HG03095 (cell line): ENCODE data around the gene HNRNPA0.

Source experiments
- ATAC-seq: cut with Tn5 transposase; IDR thresholded peaks from one replicate; pipeline ENCODE4 v1.9.1; 2021; ENCODE audit warnings: moderate library complexity; ENCODE audit not compliant: unreplicated experiment

Gene HNRNPA0

DNA sequence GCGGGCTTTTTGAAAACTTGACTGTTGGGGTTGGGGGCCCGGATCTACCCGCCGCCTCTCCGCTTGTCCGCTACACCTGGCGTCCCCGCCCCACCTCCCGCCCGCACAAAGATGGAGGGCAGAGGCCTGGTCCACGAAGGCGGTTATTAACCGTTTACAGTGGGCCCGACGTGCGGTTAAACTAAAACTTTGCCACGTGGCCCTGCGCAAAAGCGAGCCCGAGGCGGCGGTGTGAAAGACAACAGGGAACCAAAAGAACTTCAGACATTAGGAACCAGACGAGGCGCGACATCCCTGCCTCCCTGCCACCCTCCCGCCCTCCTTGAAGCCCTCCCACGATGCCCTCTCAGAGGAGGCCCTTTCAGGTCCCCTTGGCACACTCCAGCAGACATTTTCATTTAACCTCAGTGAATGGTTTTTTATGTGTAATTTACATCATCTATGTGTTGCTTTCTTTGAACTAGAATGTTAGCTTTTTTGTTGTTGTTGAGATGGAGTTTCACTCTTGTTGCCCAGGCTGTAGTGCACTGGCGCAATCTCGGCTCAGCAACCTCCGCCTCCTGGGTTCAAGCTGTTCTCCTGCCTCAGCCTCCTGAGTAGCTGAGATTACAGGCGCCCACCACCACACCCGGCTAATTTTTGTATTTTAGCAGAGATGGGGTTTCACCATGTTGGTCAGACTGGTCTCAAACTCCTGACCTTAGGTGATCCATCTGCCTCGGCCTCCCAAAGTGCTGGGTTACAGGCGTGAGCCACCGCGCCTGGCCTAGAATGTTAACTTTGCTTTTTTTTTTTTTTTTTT lies 999 bp upstream of the HNRNPA0 start:
- peak; percentile 12 for ATAC-seq

DNA sequence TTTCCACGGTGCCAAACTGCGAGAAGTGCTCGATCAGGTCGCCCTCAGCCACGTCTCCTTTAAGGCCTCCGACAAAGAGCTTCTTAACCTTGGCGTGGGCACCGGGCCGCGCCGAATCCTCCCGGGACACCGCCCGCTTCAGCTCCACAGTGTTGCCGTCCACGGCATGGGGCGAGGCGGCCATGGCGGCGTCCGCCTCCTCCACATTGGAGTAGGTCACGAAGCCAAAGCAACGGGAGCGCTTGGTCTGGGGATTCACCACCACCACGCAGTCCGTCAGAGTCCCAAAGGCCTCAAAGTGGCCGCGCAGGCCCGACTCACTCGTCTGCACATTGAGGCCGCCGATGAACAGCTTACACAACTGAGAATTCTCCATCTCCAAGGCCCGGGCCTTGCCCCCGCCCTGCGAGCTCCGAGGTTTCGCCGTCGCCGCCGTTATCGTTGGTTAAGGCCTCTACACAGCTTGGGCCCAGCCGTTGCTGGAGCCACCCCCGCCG lies 424 bp downstream of the HNRNPA0 start:
- ATAC-seq: peak; percentile 5

GRCh38 chr5:137752905-137753690 lies 1.1 kb downstream of the HNRNPA0 start:
- ATAC-seq: no peak

GRCh38 chr5:137751869-137752491 lies 2.2 kb downstream of the HNRNPA0 start:
- no peak for ATAC-seq

- ATAC-seq: no peak
Observed at GRCh38 chr5:137750436-137750835, 3.7 kb downstream of the HNRNPA0 start.

DNA sequence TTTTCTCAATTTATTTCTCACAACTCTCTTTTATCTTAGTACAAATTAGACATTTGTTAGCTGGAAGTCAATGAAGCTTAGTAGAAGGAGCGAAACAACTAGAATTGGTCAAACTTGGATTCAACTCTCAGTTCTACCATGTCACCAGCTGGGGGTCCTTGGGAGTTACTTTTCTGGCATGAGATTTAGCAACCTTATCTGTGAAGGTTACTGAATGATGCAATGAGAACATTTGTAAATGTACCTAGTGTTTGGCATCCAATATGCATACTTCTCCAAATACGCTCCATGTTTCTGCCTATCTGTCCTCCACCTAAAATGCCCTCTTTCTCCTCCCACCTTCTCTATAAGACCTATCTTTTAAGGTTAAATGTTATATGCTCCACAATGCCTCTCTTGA lies 6.3 kb downstream of the HNRNPA0 start:
- no peak for ATAC-seq

DNA sequence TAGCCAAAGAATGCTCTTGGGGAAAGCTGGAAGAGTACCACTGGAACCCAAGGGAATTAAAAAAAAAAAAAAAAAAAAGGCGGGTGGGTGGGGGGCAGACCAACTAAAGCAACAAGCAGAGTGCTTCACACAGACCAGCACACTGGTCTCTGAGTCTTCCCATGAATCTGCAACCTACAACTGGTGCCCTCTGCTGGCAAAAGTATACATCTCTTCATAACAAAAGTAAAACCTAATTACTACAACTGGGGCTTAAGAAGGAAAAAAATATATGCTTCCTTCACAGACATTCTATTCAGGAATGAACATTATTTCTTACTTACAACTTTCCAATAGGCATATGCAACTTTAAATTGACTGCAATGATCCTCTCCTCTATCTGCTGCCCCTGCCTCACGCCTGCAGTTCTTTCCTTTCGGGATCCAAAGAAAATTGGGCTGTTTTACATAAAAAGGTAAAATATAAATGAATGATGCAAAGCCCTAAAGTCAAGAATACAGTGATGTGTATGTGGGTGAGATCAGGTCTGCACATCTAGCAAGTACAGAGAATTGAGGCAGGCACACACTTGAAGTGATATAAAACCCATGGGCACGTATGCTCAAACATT lies 11.0 kb downstream of the HNRNPA0 start:
- ATAC-seq: peak; percentile 47

DNA sequence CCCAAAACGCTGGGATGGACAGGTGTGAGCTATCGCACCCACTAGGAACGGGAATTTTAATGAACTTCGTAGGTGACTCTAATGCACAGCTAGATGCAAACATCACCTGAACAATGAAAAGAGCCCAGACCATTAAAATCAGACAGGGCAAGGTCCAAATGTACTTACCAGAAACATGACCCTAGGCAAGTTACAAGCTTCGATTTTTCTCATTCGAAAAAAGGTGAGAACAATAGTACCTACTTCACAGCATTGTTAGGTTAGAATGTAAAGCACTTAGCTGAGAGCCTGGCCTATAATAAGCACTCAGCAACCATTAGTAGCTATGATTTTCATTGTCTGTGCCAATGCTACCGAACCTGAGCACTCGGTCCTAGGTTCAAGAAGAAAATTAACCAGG lies 12.4 kb downstream of the HNRNPA0 start:
- no peak for ATAC-seq

DNA sequence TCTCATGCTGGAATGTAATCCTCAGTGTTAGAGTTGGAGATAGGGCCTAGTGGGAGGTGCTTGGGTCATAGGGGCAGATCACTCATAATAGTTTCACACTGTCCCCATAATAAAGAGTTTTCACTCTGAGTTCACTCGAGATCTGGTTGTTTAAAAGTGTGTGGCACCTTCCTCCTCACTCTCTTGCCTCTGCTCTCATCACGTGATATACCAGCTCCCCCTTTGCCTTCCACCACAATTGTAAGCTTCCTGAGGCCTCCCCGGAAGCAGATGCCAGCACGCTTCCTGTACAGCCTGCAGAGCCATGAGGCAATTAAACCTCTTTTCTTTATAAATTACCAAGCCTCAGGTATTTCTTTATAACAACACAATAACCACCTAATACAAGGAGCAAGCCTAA lies 14.4 kb downstream of the HNRNPA0 start:
- ATAC-seq: no peak

DNA sequence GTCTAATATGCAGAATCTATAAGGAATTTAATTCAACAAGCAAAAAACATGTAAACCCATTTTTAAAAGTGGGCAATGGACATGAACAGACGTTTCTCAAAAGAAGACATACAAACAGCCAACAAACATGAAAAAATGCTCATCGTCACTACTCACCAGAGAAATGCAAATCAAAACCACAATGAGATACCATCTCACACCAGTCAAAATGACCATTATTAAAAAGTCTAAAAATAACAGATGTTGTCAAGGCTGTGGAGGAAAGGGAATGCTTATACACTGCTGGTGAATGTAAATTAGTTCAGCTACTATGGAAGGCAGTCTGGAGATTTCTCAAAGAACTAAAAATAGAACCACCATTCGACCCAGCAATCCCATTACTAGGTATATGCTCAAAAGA lies 15.2 kb downstream of the HNRNPA0 start:
- ATAC-seq: no peak

DNA sequence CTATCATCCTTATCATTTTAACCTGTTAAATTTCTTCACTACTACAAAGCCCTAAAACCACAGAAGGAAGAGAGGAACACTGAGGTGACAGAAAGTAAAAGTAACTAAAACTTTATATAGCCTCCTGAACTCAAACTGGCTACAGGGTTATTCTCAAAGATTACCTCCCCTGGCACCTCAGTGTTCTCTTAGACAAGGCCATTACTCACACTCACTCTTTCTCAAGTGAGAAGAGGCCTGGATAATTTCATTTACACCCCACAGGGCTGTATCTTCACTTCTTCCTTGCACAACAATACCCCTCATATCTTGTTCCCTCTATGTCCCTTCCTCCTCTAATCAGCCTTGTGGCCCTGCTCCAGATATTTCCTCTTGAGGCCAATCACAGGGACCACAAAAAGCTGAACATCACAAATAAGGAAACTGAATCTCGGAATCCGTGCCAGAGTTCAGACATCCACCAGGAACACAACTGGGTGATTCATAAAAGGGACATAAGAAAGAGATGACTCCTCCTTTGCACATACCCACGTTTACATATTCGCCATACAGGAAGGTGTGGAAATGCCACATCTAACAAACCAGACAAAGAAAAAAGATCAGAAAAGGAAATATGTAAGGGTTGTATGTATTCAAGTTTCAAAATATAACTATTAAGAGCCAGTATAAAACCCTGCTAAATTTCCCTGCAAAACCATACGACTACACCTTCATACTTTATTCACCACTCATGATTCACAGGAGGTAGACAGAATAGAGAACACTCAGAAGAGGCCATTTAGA lies 16.6 kb downstream of the HNRNPA0 start:
- no peak for ATAC-seq

- no peak for ATAC-seq
Observed at GRCh38 chr5:137736496-137736895, 17.7 kb downstream of the HNRNPA0 start.

GRCh38 chr5:137735555-137736284 lies 18.4 kb downstream of the HNRNPA0 start, which contains the start of gene KLHL3:
TSS of gene KLHL3 (minus strand) at chr5:137736089. CDS start at chr5:137735646, 443 bp downstream.
- peak; percentile 51 for ATAC-seq

DNA sequence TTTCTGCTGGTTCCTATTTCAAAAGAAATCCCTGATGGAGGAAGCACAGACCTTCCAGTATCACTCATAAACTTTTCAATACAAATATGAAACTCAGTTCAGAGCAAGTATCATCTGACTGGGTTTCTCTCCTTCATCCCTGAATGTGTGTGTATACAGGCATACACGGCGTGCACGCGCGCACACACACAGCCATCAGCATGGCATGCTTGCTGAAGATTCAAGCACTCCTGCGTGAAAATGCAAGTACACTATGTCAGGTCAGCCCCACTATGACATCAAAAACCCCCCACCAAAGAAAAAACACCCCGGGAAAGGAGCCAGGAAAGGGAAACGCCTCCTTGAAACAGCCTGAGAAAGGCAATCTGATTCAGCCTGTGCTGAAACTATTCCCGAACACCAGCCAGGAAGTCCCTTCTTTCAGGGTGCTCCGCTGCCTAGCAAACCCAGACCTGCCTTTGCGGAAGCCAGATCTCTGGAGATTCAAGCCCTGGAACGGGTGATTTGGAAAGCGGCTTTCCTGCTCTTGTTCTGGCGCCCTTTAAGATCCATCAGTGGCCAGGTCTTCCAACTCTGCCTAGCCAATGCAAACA lies 19.1 kb downstream of the HNRNPA0 start:
- ATAC-seq: peak; percentile 19

GRCh38 chr5:137734331-137734730 lies 19.8 kb downstream of the HNRNPA0 start:
- ATAC-seq: no peak

- ATAC-seq: no peak
Observed at GRCh38 chr5:137733922-137734321, 20.2 kb downstream of the HNRNPA0 start.

DNA sequence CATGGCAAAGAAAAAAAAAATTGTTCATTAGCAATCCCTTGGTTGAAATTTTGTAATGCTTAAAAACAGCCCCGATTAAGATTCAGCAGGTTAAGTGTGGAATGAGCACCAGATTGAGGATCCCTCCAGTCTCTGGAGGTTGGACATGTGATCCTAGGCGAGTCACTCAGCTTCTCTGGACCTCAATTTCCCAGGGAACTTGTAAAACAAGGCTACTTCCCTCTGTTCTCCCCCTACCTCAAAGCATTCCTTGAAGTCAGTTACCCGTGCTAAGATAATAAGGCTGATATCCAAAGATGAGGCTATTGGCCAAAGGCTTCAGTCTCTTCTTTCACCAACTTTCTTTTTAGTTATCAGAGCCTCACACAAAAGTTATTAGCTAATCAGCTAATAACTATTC lies 21.2 kb downstream of the HNRNPA0 start:
- no peak for ATAC-seq

- ATAC-seq: no peak
Observed at GRCh38 chr5:137731176-137731575, 23.0 kb downstream of the HNRNPA0 start.

- ATAC-seq: no peak
Observed at GRCh38 chr5:137730336-137730735, 23.8 kb downstream of the HNRNPA0 start.
